Measurements from ENCODE around the gene IFNAR2.
"Not testable (repeated sequence)": the region's sequence is repeated elsewhere in the genome, so short reads cannot be mapped to it uniquely, and the experiment has no call there.

Gene IFNAR2

DNA sequence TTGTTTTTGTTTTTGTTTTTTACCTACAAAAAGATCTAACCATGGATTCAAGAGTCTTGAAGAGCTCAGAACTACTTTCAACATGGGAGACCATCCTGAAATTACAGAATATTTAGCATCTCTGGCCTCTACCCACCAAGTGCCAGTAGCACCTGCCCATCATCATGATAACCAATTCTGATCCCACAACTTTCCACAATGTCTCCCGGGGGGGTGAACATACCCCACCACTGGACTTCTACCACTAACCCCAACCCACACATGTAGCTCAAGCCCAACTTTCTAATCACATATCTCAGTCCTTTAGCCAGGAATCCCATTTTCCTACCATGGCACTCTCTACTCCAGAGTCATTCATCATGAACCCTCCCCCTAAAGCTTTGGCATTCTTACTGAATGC, 15.7 kb upstream of the IFNAR2 start:
- DNase-seq (ENCODE audit: low spot score): no peak

DNA sequence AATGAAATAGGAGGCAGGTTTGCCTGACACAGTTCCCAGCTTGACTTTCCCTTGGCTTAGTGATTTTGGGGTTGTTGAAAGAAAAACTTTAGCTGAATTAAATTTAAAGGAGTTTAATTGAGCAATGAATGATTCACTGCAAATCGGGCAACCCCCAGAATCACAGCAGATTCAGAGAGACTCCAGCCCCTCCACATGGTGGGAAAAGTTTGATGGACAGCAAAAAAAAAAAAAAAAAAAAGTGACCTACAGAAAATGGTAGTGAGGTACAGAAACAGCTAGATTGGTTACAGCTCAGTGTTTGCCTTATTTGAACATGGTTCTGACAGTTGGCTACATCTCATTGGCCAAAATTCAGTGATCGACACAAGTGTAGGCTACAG, 12.6 kb upstream of the IFNAR2 start:
- DNase-seq (ENCODE audit: low spot score): no peak

DNA sequence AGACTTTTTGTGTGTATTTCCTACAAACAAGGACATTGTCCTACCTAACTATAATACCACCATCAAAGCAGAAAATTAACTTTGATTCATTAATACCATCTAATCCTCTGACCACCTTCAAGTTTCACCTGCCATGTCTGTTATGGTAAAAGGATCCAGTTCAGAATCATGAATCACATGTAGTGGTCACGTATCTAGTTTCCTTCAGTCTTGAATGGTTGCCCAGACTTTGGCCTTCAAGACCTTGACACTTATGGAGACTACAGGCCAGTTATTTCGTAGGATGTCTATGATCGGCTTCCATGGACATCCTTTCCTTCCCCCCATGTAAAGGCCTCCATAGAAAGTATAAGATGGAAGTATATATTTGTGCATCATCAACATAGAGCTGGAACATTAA, 10.4 kb upstream of the IFNAR2 start:
- DNase-seq (ENCODE audit: low spot score): no peak

DNA sequence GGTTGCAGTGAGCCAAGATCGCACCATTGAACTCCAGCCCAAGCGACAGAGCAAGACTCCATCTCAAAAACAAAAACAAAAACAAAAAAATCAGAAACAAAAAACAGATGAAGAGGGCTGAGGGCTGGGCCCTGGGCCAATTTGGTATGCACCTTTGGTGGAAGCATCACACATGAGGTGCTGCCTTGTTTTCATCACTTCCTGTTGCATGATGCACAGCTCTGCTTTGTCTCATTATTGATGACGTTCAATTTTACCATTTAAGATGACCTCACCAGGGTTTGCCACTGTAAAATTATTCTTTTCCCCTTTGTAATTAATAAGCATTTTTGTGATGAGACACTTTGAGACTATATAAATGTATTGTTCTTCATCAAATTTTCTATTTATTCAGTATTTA, 9.8 kb upstream of the IFNAR2 start:
- no peak for DNase-seq (ENCODE audit: low spot score)

DNA sequence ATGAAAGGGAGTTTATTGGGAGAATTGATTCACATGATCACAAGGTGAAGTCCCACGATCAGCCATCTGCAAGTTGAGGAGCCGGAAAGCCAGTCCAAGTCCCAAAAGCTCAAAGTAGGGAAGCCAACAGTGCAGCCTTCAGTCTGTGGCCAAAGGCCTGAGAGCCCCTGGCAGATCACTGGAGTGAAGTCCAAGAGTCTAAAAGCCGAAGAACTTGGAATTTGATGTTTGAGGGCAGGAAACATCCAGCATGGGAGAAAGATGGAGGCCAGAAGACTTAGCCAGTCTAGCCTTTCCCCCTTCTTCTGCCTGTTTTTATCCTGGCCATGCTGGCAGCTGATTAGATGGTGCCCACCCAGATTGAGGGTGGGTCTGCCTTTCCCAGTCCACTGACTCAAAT, 4.4 kb upstream of the IFNAR2 start:
- DNase-seq (ENCODE audit: low spot score): not testable (repeated sequence)

DNA sequence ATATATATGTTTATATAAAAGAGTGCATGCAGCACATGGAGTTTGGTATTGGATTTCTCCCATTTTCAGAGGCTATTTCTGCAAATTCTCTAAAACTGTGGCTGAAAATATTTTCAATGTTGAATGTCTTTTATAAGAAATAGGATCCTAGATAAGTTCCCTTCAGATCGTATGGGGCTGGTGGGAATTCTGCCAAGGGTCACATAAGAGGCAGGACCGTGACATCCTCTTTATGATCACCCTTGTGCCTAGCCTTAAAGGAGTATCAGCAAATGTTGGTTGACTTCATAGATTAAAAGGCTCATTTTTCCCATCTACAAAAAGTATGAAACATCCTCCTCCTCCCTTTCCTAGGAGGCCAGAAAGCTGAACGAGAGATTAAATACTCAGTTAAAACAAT, 1.3 kb upstream of the IFNAR2 start:
- DNase-seq (ENCODE audit: low spot score): no peak

DNA sequence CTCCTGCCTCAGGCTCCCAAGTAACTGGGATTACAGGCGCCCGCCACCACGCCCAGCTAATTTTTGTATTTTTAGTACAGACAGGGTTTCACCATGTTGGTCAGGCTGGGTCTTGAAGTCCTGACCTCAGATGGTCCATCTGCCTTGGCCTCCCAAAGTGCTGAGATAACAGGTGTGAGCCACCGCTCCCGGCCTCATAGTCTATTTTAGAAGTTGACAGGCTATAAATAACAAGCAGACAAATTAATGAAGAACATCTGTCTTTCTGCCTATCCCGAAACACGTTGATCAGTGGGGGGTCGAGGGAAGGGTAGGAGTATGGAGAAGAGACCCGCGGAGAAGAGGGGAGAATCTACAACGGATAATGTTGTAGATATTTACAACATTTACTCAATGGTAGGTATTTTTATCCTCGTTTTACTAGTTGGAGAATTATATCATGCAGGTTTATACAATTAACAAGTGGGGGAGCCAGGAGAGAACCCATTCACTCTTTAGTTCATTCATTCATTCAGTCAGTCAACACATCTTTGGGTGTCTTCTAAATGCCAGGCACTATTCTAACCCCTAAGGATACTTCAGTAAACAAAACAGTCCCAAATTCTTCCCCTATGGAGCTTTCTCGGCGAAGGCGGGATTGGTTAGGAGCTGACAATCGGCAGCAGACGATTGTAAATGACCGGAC, 497 bp upstream of the IFNAR2 start:
- DNase-seq (ENCODE audit: low spot score): no peak

DNA sequence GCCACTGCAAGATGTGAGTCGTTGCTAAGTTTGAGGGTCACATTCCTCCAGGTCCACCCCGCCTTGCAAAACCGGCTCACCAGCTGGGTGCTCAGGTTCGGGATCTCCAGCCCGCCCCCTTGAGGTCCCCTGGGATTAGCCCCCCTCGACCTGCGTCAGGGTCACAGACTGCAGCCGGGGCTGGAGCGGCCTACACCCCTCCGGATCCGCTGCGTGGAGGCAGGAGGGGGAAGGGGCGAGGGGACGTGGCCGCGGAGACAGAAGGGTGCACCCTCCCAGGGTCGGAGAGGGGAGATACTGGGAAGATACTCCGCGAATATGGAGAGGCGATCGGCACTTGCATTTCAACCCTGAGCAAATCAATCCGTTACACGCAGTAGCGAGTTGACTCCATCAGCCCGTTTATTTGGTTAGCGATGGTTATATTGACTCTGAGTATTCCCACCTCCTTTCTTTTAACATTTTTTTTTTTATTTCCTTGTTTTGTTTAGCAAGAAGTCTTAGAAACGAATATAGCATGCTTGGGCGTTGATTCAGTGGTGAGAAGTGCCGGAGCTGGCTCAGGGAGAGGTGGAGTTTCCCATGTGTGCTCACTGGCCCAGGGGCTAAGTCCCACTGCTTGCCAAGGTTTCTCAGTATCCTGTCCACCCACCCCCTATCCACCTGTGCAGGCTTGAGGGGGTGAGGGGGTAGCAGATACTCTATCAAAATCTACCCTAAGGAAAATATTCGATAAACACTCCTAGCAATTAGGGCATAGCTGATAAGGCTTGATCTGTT, 997 bp downstream of the IFNAR2 start:
- peak; percentile 46 for DNase-seq (ENCODE audit: low spot score)

DNA sequence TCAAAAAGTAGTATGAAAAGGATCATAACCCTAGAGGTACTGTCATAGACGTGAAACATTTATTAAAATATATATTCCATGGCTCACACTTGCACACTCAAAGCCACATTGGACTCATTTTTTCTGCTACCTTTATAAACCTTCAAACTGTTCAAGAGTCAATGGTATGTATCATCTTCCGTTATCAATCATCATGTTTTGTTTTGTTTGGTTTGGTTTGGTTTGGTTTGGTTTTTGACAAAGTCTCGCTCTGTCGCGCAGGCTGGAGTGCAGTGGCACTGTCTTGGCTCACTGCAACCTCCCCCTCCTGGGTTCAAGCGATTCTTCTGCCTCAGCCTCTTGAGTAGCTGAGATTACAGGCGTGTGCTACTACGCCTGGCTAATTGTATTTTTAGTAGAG, 1.8 kb downstream of the IFNAR2 start:
- no peak for DNase-seq (ENCODE audit: low spot score)

DNA sequence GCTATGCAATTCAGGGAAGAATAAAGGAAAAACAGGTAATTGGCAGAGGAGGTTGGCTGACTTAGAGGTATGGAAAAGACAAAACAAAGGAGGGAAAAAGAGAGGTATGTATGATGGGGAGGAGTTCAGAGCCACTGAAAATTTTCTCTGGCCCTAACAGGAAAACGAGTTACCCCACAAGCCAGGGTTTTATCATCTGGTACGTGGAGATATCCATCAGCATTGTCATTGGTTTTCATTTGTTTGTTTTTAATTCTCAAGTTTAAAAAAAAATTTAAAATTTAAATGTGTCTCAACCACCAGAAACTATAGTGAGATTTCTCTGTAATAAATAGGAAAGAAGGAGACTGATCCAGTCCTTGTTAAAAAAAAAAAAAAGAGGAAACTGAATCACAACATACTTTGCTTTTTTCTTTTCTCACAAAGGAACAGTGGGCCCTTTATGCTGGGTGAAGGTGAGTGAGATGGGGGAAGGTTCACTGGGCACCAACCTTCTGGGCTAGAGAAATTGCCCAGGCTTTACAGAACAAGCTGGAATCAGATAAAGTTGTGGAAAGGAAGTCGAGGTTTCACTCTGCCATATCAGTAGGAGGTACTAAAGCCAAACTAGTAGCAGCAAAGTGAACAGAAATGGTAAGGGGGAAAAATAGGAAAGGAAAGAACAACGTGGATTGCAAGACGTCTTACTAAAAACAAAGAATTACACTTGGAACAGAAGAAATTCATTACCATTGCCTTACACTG, 2.7 kb downstream of the IFNAR2 start:
- DNase-seq (ENCODE audit: low spot score): no peak

DNA sequence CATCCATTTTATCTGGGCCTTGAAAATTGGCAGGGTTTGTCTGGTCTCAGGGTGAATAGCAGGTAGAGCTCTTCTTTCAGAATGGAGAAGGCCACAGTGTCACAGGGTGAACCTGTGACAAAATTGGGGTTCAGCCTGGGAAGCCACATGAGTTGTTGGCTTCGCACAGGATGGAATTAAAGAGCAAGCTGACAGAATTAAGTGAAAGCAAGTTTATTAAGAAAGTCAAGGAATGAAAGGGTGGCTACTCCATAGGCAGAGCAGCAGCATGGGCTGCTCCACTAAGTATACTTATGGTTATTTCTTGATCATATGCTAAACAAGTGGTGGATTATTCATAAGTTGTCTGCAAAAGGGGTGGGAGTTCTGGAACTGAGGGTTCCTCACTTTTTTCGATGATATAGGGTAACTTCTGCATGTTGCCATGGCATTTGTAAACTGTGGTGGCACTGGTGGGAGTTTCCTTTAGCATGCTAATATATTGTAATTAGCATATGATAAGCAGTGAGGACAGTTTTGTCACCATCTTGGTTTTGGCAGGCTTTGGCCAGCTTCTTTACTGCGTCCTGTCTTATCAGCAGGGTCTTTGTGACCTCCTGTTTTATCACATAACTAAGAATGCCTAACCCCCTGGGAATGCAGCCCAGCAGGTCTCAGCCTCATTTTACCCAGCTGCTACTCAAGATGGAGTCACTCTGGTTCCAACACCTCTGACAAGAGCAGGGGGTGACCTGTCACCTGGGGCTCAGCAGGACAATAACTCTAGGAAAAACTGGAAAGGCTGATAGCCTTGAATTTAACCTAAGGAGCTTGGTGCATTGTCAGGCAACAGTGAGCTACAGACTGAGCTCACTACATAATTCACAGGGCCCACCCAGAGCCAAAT, 5.1 kb downstream of the IFNAR2 start:
- DNase-seq (ENCODE audit: low spot score): no peak

DNA sequence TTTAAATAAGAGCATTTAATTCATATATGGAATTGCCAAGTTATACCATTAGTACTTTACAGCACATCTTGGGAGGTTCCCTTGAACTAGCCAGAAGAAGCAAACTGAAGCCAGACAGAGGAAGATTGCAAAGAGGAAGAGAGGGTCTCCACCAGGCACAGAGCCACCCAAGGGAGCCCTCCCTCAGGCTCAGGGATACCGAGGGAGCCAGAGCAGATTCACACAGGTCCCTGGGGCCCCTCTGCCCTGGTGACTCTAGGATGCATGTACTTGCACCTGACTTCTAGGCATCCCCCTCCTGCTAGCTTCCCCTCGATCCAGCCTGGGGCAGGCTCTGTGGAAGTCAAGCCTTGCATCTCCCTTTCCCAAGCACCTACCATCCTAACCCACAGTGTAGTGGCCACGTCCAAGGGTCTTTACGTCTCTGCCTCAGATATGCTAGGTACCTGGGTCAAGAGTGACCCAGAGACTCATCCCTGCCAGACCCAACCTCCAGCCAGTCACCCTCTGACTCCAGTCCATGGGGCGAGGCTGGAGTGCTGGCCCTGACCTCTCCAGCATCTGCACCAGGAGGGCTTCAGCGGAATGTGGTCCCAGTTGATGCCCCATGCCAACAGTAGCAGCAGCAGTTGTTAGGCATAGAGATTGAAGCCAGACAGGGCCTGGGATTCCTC, 6.4 kb downstream of the IFNAR2 start:
- no peak for DNase-seq (ENCODE audit: low spot score)

DNA sequence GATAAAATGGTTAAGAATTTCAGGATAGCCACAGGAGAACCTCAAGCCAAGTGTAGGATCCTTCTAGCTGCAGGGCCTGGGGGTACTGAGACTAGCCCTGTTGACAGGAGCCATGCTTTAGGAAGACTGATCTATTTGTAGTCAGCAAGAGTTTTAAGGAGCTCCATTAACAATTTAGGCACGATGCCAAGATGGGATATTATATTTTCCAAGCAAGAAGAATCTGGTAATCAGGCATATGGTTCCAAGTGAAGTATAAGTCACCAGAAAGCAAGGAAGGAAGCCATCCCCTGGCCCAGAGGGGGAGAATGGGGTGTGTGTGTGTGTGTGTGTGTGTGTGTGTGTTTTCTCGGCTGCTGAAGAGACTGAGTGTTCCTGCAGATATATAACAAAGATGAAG, 7.0 kb downstream of the IFNAR2 start:
- no peak for DNase-seq (ENCODE audit: low spot score)

DNA sequence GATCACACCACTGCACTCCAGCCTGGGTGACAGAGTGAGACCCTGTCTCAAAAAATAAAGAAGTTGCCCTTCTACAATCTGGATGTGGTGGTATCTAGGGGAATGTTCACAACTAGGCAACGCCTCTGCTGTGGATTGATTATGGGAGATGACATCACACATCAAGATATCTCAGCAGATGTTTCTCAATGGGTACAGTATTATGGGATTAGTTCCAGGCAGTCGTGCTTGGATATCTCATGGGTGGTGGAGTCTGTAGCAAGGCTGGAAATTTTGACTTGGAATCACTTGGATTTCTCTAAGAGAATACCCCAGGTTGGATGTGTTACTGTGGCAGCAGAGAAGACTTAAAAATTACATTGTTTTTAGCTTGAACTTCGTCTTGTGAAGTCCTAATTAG, 7.7 kb downstream of the IFNAR2 start:
- DNase-seq (ENCODE audit: low spot score): no peak

DNA sequence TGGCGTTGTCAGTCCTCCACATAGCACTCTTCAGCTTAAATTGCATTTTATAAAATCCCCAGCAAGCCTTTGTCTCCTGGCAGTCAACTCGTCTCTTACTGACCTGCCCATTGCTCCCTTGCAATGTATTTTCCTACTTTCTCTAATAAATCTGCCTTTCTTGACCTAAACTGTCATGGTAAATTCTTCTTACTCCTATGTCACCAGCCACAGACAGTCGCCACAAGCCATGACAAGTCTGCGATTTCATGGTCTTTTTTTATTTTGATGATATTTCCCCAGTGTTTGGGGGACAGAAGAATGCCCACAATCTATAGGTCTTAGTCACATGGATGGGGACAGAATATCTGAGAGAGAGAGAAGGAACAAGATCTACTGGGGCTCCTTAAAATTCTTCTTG, 8.4 kb downstream of the IFNAR2 start:
- DNase-seq (ENCODE audit: low spot score): no peak

DNA sequence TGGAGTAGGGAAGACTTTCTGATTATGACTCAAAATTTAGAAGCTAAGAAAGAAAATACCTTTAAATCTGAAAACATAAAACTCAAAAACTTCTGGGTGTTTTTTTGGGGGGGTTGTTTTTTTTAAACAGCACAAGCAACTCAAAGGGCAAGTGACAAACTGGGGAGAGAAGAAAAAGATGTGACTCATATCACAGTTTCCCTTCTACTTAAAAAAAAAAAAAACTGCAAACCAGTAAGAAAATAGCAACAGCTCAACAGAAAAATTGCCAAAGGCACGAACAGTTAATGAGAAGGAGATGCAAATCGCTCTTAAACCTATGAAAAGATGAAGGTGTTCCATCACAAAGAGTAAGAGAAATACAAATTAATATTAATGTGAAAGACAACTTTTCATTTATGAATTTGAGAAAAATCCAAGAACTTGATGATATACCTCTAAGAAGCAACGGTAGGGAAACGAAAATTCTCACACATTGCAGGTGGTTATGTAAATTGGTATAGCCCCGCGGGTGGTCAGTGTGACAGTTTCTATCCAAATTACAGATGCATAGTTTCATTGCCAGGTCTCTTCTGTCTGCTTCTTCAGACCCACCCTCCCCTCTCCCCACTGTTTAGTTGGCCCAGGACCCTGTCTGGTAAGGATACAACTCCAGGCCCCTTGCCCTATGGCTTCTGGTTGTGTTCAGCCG, 9.0 kb downstream of the IFNAR2 start:
- DNase-seq (ENCODE audit: low spot score): no peak

DNA sequence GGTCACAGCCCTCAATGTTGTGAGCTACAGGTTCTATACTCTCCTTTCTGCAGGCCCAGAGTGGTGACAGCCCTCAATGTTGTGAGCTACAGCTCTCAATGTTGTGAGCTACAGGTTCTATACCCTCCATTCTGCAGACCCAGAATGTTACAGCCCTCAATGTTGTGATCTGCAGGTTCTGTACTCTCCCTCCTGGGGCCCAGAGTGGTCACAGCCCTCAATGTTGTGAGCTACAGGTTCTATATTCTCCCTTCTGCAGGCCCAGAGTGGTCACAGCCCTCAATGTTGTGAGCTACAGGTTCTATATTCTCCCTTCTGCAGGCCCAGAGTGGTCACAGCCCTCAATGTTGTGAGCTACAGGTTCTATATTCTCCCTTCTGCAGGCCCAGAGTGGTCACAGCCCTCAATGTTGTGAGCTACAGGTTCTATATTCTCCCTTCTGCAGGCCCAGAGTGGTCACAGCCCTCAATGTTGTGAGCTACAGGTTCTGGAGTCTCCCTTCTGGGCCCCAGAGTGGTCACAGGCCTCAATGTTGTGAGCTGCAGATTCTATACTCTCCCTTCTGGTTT, 9.9 kb downstream of the IFNAR2 start:
- not testable (repeated sequence) for DNase-seq (ENCODE audit: low spot score)

DNA sequence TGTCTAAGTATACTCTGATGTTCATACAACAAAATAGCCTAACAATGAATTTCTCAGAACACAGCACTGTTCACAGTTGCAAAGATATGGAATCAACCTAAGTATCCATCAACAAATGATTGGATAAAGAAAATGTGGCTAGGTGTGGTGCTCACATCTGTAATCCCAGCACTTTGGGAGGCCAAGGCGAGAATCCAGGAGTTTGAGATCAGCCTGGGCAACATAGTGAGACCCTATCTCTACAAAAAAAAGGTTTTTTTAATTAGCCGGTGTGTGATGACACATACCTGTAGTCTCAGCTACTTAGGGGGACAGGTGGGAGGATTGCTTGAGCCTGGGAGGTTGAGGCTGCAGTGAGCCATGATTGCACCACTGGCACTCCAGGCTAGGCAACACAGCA, 10.7 kb downstream of the IFNAR2 start:
- no peak for DNase-seq (ENCODE audit: low spot score)

DNA sequence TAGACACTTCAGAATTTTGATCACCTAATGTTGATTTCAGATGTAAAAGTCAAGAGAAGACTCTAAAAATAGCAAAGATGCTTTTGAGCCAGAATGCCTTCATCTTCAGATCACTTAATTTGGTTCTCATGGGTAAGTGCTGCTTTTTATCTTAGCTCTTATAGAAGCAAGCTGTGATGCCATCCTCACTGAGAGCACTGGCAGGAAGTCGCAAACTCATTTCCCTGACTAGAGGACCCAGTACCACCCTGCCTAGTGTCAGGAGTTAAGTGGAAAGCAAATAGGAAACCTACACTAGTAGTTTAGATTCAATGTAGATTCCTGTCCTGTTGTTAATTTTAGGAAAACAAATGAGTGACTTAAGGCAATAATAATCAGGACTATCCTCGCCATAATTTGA, 12.1 kb downstream of the IFNAR2 start:
- DNase-seq (ENCODE audit: low spot score): no peak

DNA sequence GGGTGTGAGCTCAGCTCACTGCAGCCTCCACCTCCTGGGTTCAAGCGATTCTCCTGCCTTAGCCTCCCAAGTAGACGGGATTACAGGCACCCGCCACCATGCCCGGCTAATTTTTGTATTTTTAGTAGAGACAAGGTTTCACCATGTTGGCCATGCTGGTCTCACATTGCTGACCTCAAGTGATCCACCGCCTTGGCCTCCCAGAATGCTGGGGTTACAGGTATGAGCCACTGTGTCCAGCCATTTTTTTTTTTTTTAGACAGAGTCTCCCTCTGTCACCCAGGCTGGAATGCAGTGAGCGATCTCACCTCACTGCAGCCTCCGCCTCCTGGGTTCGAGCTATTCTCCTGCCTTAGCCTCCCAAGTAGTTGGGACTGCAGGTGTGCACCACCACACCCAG, 13.1 kb downstream of the IFNAR2 start:
- DNase-seq (ENCODE audit: low spot score): not testable (repeated sequence)

Data from SK-N-DZ (cell line).